Activated CD8-positive, alpha-beta memory T cell treated with anti-CD3 and anti-CD28 coated beads, Interleukin-2, amount 50 U/mL, for 24 hours (primary cell): Measurements from ENCODE around the gene TMEM106B.
A peak's percentile ranks its signal among the peaks of the same experiment; 100 is the strongest.
"Not testable (repeated sequence)": the region's sequence is repeated elsewhere in the genome, so short reads cannot be mapped to it uniquely, and the experiment has no call there.

Experiments used
- DNase-seq: peaks from one replicate; pipeline ENCODE4 v3.0.0-alpha.2; 2020; ENCODE audit errors: extremely low read depth

TMEM106B gene

GRCh38 chr7:12211054-12211710 is at the start of gene TMEM106B:
TSS of gene TMEM106B (plus strand) at chr7:12211294. CDS start at chr7:12214811, 3,517 bp downstream.
- DNase-seq: peak; percentile 92

- DNase-seq: no peak
These were observed 48.5 kb upstream of the TMEM106B start for GRCh38 chr7:12162415-12163113.

- not testable (repeated sequence) for DNase-seq
These were observed 43.0 kb upstream of the TMEM106B start for GRCh38 chr7:12168065-12168464.

GRCh38 chr7:12169981-12170820 is 40.9 kb upstream of the TMEM106B start:
- DNase-seq: not testable (repeated sequence)

- DNase-seq: no peak
These were observed 37.4 kb upstream of the TMEM106B start for GRCh38 chr7:12173671-12174070.

- DNase-seq: no peak
These were observed 36.2 kb upstream of the TMEM106B start for GRCh38 chr7:12174931-12175330.

- no peak for DNase-seq
These were observed 32.8 kb upstream of the TMEM106B start for GRCh38 chr7:12178317-12178716.

GRCh38 chr7:12194426-12194825 is 16.7 kb upstream of the TMEM106B start:
- DNase-seq: no peak

- no peak for DNase-seq
These were observed 14.7 kb upstream of the TMEM106B start for GRCh38 chr7:12196386-12196785.

GRCh38 chr7:12199363-12199762 is 11.7 kb upstream of the TMEM106B start:
- DNase-seq: no peak

- DNase-seq: no peak
These were observed 4.0 kb upstream of the TMEM106B start for GRCh38 chr7:12207046-12207445.

- no peak for DNase-seq
These were observed 1.9 kb upstream of the TMEM106B start for GRCh38 chr7:12209221-12209620.

GRCh38 chr7:12210179-12211053 is 678 bp upstream of the TMEM106B start:
- peak; percentile 9 for DNase-seq

GRCh38 chr7:12211711-12212485 is 804 bp downstream of the TMEM106B start:
- DNase-seq: no peak

GRCh38 chr7:12217311-12217710 is 6.2 kb downstream of the TMEM106B start:
- DNase-seq: no peak

GRCh38 chr7:12220389-12221046 is 9.4 kb downstream of the TMEM106B start:
- no peak for DNase-seq

- DNase-seq: no peak
These were observed 10.3 kb downstream of the TMEM106B start for GRCh38 chr7:12221414-12221813.

- DNase-seq: no peak
These were observed 11.9 kb downstream of the TMEM106B start for GRCh38 chr7:12222889-12223579.

GRCh38 chr7:12225017-12225416 is 13.9 kb downstream of the TMEM106B start:
- DNase-seq: not testable (repeated sequence)

- no peak for DNase-seq
These were observed 15.7 kb downstream of the TMEM106B start for GRCh38 chr7:12226756-12227155.
